IPS-18c (cell line): ENCODE data around the gene ENOX1.

ENCODE experiments used
- H3K4me3 ChIP-seq: 2 replicates; pipeline ENCODE4 v1.7.0; 2013; ENCODE audit warnings: low read depth, mild to moderate bottlenecking, low read length, moderate library complexity; ENCODE audit not compliant: insufficient read depth
- H3K9me3 ChIP-seq: one replicate; pipeline ENCODE4 v1.6.1; 2013; ENCODE audit warnings: mild to moderate bottlenecking, low read length, moderate library complexity; ENCODE audit not compliant: control insufficient read depth, insufficient read depth

Gene ENOX1

GRCh38 chr13:43221611-43222010 lies 565.2 kb downstream of the ENOX1 start:
- H3K4me3 ChIP-seq: no peak overlapping the region
- peaks cover 2% of the 10 kb centered on the region for H3K9me3 ChIP-seq

- no peak overlapping the region for H3K4me3 ChIP-seq
- H3K9me3 ChIP-seq: peaks cover 2% of the 10 kb centered on the region
These were observed 565.7 kb downstream of the ENOX1 start for GRCh38 chr13:43220873-43221595.

GRCh38 chr13:43214124-43214523 lies 572.6 kb downstream of the ENOX1 start:
- no peaks in the 10 kb centered on the region for H3K9me3 ChIP-seq
- no peak overlapping the region for H3K4me3 ChIP-seq

GRCh38 chr13:43206838-43207237 lies 579.9 kb downstream of the ENOX1 start:
- Histone ChIP-seq H3K9me3 (no peaks in the 10 kb centered on the region), H3K4me3 (no peak overlapping the region)

GRCh38 chr13:43205416-43205815 lies 581.4 kb downstream of the ENOX1 start:
- H3K4me3 ChIP-seq: no peak overlapping the region
- H3K9me3 ChIP-seq: no peaks in the 10 kb centered on the region

GRCh38 chr13:43204591-43204990 lies 582.2 kb downstream of the ENOX1 start:
- H3K9me3 ChIP-seq: no peaks in the 10 kb centered on the region
- no peak overlapping the region for H3K4me3 ChIP-seq

- Histone ChIP-seq H3K4me3 (no peak overlapping the region), H3K9me3 (no peaks in the 10 kb centered on the region)
These were observed 583.0 kb downstream of the ENOX1 start for GRCh38 chr13:43203781-43204180.

GRCh38 chr13:43200736-43201135 lies 586.0 kb downstream of the ENOX1 start:
- Histone ChIP-seq H3K4me3 (no peak overlapping the region), H3K9me3 (no peaks in the 10 kb centered on the region)

GRCh38 chr13:43200307-43200706 lies 586.5 kb downstream of the ENOX1 start:
- H3K4me3 ChIP-seq: no peak overlapping the region
- H3K9me3 ChIP-seq: no peaks in the 10 kb centered on the region

GRCh38 chr13:43196750-43197370 lies 589.9 kb downstream of the ENOX1 start:
- Histone ChIP-seq H3K9me3 (no peaks in the 10 kb centered on the region), H3K4me3 (no peak overlapping the region)

- Histone ChIP-seq H3K4me3 (no peak overlapping the region), H3K9me3 (no peaks in the 10 kb centered on the region)
These were observed 590.6 kb downstream of the ENOX1 start for GRCh38 chr13:43196086-43196621.

GRCh38 chr13:43195551-43195950 lies 591.2 kb downstream of the ENOX1 start:
- no peak overlapping the region for H3K4me3 ChIP-seq
- H3K9me3 ChIP-seq: no peaks in the 10 kb centered on the region

GRCh38 chr13:43195112-43195511 lies 591.7 kb downstream of the ENOX1 start:
- Histone ChIP-seq H3K4me3 (no peak overlapping the region), H3K9me3 (no peaks in the 10 kb centered on the region)

GRCh38 chr13:43193789-43194420 lies 592.9 kb downstream of the ENOX1 start:
- Histone ChIP-seq H3K9me3 (no peaks in the 10 kb centered on the region), H3K4me3 (no peak overlapping the region)

GRCh38 chr13:43191546-43191945 lies 595.2 kb downstream of the ENOX1 start:
- Histone ChIP-seq H3K4me3 (no peak overlapping the region), H3K9me3 (no peaks in the 10 kb centered on the region)

GRCh38 chr13:43185226-43185625 lies 601.5 kb downstream of the ENOX1 start:
- H3K4me3 ChIP-seq: no peak overlapping the region

GRCh38 chr13:43180837-43181236 lies 605.9 kb downstream of the ENOX1 start:
- Histone ChIP-seq H3K9me3 (no peaks in the 10 kb centered on the region), H3K4me3 (no peak overlapping the region)

More at GRCh38 chr13:43185226-43185625, 601.5 kb downstream of the ENOX1 start:
- no peaks in the 10 kb centered on the region for H3K9me3 ChIP-seq

GRCh38 chr13:43180036-43180660 lies 606.6 kb downstream of the ENOX1 start:
- no peaks in the 10 kb centered on the region for H3K9me3 ChIP-seq
- H3K4me3 ChIP-seq: no peak overlapping the region
